Uterus (tissue), 2 donors: ENCODE measurements around the gene RAB44.

Experiments used
- POLR2A ChIP-seq, 2 donors: fragments of 450-650 bp; IDR thresholded peaks; one replicate each; pipeline ENCODE4 v1.6.1; 2016; ENCODE audit warnings: antibody characterized with exemption in 2 of 2, mild to moderate bottlenecking in 1 of 2, moderate library complexity in 1 of 2
- TF ChIP-seq, protein P1 (sequence below), 4 experiments: fragments of 200-600 bp in 2 of 4; fragments of 450-650 bp in 2 of 4; sonication (generic) in 2 of 4; IDR thresholded peaks; one replicate each; pipeline ENCODE4 v1.5.1; 2016 to 2019; ENCODE audit warnings: antibody characterized with exemption in 4 of 4, mild to moderate bottlenecking in 2 of 4, moderate library complexity in 1 of 4

GRCh38 chr6:36703081-36703606, 5.5 kb downstream of the RAB44 start:
- TF ChIP-seq, protein P1, sequence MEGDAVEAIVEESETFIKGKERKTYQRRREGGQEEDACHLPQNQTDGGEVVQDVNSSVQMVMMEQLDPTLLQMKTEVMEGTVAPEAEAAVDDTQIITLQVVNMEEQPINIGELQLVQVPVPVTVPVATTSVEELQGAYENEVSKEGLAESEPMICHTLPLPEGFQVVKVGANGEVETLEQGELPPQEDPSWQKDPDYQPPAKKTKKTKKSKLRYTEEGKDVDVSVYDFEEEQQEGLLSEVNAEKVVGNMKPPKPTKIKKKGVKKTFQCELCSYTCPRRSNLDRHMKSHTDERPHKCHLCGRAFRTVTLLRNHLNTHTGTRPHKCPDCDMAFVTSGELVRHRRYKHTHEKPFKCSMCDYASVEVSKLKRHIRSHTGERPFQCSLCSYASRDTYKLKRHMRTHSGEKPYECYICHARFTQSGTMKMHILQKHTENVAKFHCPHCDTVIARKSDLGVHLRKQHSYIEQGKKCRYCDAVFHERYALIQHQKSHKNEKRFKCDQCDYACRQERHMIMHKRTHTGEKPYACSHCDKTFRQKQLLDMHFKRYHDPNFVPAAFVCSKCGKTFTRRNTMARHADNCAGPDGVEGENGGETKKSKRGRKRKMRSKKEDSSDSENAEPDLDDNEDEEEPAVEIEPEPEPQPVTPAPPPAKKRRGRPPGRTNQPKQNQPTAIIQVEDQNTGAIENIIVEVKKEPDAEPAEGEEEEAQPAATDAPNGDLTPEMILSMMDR (IDR thresholded peaks at IDR 0.05): no peak
- TF ChIP-seq POLR2A (IDR thresholded peaks at IDR 0.05): no peak
